GM23338 (cell line): ENCODE measurements around the gene YPEL4.

Experiments used
- CREB1 ChIP-seq: fragments of 250-450 bp; sonication (Bioruptor Pico); IDR thresholded peaks from 2 replicates; pipeline ENCODE4 v1.5.0; 2020; ENCODE audit warnings: low read depth, mild to moderate bottlenecking, moderate library complexity
- CTCF ChIP-seq, 2 experiments: fragments of 200-600 bp in 1 of 2; sonication (generic) in 1 of 2; conservative IDR thresholded peaks; 2 replicates each; pipeline versions ENCODE4 v1.5.1 to v1.6.1; 2016 to 2017; ENCODE audit warnings: antibody characterized with exemption in 2 of 2, low read depth in 2 of 2, mild to moderate bottlenecking in 2 of 2, moderate library complexity in 1 of 2
- EZH2 ChIP-seq: fragments of 200-600 bp; sonication (generic); IDR thresholded peaks from one replicate; pipeline ENCODE4 v1.8.0; 2017; ENCODE audit warnings: antibody characterized with exemption, mild to moderate bottlenecking, low read depth; ENCODE audit not compliant: unreplicated experiment
- JUNB ChIP-seq: IDR thresholded peaks from one replicate; pipeline ENCODE4 v1.6.1; 2016; ENCODE audit warnings: antibody characterized with exemption; ENCODE audit not compliant: unreplicated experiment
- POLR2AphosphoS5 ChIP-seq: IDR thresholded peaks from 2 replicates; pipeline ENCODE4 v1.6.1; 2016; ENCODE audit warnings: antibody characterized with exemption, low read depth
- REST ChIP-seq: IDR thresholded peaks from one replicate; pipeline ENCODE4 v1.6.1; 2018; ENCODE audit warnings: antibody characterized with exemption; ENCODE audit not compliant: unreplicated experiment

- TF ChIP-seq CTCF (conservative IDR thresholded peaks at IDR 0.05; ENCODE audit: low read depth in 2 of 2) = no peak
- no peak for TF ChIP-seq JUNB
- TF ChIP-seq REST = no peak
- no peak for TF ChIP-seq CREB1 (CRISPR knock-in tag)
- no peak; the same call in 1 of the 2 replicates for TF ChIP-seq POLR2AphosphoS5
- TF ChIP-seq EZH2 = no peak
Observed at GRCh38 chr11:57640068-57640800, 9.5 kb downstream of the YPEL4 start.
